ENCODE data around the gene CDCP1. TPM values are rescaled to one million over a fixed set of nuclear protein-coding genes. Genes with fewer than 3 reads are reported as not detected.
A peak's percentile ranks its signal among the peaks of the same experiment; 100 is the strongest.
"Not testable (repeated sequence)": the region's sequence is repeated elsewhere in the genome, so short reads cannot be mapped to it uniquely, and the experiment has no call there.

CDCP1 gene
- total RNA-seq, 5 donors from 2014 or later (not counting 1 experiment from before 2014, with no cell fraction given) = 0.36 to 1.7 (median 0.55) TPM

GRCh38 chr3:45143673-45144671, 2.2 kb downstream of the CDCP1 start:
- 73% methylated on average over 2 of the region's 6 CpGs for WGBS (ENCODE audit: insufficient coverage)
- DNase-seq (no peak), ATAC-seq (replicated peaks in 1 of 4) (no peak)
- H3K27ac Mint-ChIP-seq = no peak overlapping the region
- H3K27me3 Mint-ChIP-seq = peaks cover 37 to 67% of the 10 kb centered on the region in 2 donors
- peaks cover 0 to 43% of the 10 kb centered on the region in 2 experiments for H3K27me3 ChIP-seq (replicated peaks in 1 of 2; ENCODE audit: control insufficient read depth in 2 of 2, extremely low read depth in 1 of 2, insufficient read depth in 2 of 2, low read length in 1 of 2)
- H3K36me3 ChIP-seq (ENCODE audit: control insufficient read depth in 2 of 2, extremely low read depth in 1 of 2, insufficient read depth in 1 of 2, low read length in 1 of 2) = no peaks in the 10 kb centered on the region
- H3K27ac ChIP-seq (ENCODE audit: low read length) = no peak overlapping the region
- CTCF ChIA-PET = no interaction called here
- H3K4me1 Mint-ChIP-seq = peaks cover 17 to 25% (median 19%) of the 10 kb centered on the region in 3 donors
- H3K4me3 Mint-ChIP-seq = peak overlapping the region; percentile 9 to 42 (median 31)
- H3K36me3 Mint-ChIP-seq = no peaks in the 10 kb centered on the region
- H3K4me1 ChIP-seq (ENCODE audit: control insufficient read depth in 1 of 2, extremely low read depth in 1 of 2, insufficient read depth in 2 of 2, low read length in 2 of 2) = peaks cover 5 to 19% of the 10 kb centered on the region in 2 experiments
- no peaks in the 10 kb centered on the region for H3K9me3 Mint-ChIP-seq
- no peaks in the 10 kb centered on the region for H3K9me3 ChIP-seq
- POLR2A ChIA-PET = no interaction called here
- H3K4me3 ChIP-seq (ENCODE audit: control insufficient read depth in 1 of 2, extremely low read depth in 1 of 2, low read length in 1 of 2) = no peak overlapping the region

- H3K27ac ChIP-seq (ENCODE audit: low read length); H3K36me3 ChIP-seq (ENCODE audit: control insufficient read depth in 2 of 2, extremely low read depth in 1 of 2, insufficient read depth in 1 of 2, low read length in 1 of 2); H3K9me3 ChIP-seq; POLR2A ChIA-PET; H3K4me3 Mint-ChIP-seq; DNase-seq; H3K9me3 Mint-ChIP-seq; H3K27ac Mint-ChIP-seq; ATAC-seq (replicated peaks in 1 of 4); H3K4me3 ChIP-seq (ENCODE audit: control insufficient read depth in 1 of 2, extremely low read depth in 1 of 2, low read length in 1 of 2); H3K36me3 Mint-ChIP-seq: not testable (repeated sequence)
- Histone ChIP-seq H3K4me1 (ENCODE audit: control insufficient read depth in 1 of 2, extremely low read depth in 1 of 2, insufficient read depth in 2 of 2, low read length in 2 of 2) (peaks cover 5 to 12% of the 10 kb centered on the region in 2 experiments), H3K27me3 (replicated peaks in 1 of 2; ENCODE audit: control insufficient read depth in 2 of 2, extremely low read depth in 1 of 2, insufficient read depth in 2 of 2, low read length in 1 of 2) (peaks cover 0 to 25% of the 10 kb centered on the region in 2 experiments)
- 71% methylated on average over 1 of the region's 4 CpGs for WGBS (ENCODE audit: insufficient coverage)
- CTCF ChIA-PET = interaction anchor here in 1 of 2 donors (0.6 kb wide), 2 partner anchors 22 to 26 kb away, joined by 3 to 4 read pairs; no protein-coding TSS in a partner anchor
- Mint-ChIP-seq H3K4me1 (peaks cover 16 to 18% (median 16%) of the 10 kb centered on the region in 3 donors), H3K27me3 (peaks cover 25 to 46% of the 10 kb centered on the region in 2 donors)
Observed at GRCh38 chr3:45140770-45141155, 5.4 kb downstream of the CDCP1 start.

GRCh38 chr3:45140141-45140769, 5.9 kb downstream of the CDCP1 start:
- CTCF ChIA-PET = interaction anchor here in 1 of 2 donors (0.6 kb wide), 2 partner anchors 22 to 25 kb away, joined by 3 to 4 read pairs; no protein-coding TSS in a partner anchor

GRCh38 chr3:45139372-45140140, 6.6 kb downstream of the CDCP1 start:
- Histone ChIP-seq H3K4me3 (ENCODE audit: control insufficient read depth in 1 of 2, extremely low read depth in 1 of 2, low read length in 1 of 2) (no peak overlapping the region), H3K27ac (ENCODE audit: low read length) (no peak overlapping the region), H3K9me3 (no peaks in the 10 kb centered on the region), H3K4me1 (ENCODE audit: control insufficient read depth in 1 of 2, extremely low read depth in 1 of 2, insufficient read depth in 2 of 2, low read length in 2 of 2) (peaks cover 0 to 3% of the 10 kb centered on the region in 2 experiments), H3K36me3 (ENCODE audit: control insufficient read depth in 2 of 2, extremely low read depth in 1 of 2, insufficient read depth in 1 of 2, low read length in 1 of 2) (no peaks in the 10 kb centered on the region), H3K27me3 (replicated peaks in 1 of 2; ENCODE audit: control insufficient read depth in 2 of 2, extremely low read depth in 1 of 2, insufficient read depth in 2 of 2, low read length in 1 of 2) (peaks cover 0 to 15% of the 10 kb centered on the region in 2 experiments)
- Mint-ChIP-seq H3K27ac (no peak overlapping the region), H3K27me3 (peaks cover 21 to 37% of the 10 kb centered on the region in 2 donors), H3K4me3 (no peak overlapping the region), H3K9me3 (peaks cover 0 to 5% (median 0%) of the 10 kb centered on the region in 3 donors), H3K4me1 (peaks cover 8 to 15% (median 10%) of the 10 kb centered on the region in 3 donors), H3K36me3 (no peaks in the 10 kb centered on the region)
- no peak for DNase-seq
- POLR2A ChIA-PET = no interaction called here
- CTCF ChIA-PET = no interaction called here
- 94% methylated on average over 5 of the region's 6 CpGs for WGBS (ENCODE audit: insufficient coverage)
- ATAC-seq (replicated peaks in 1 of 4) = no peak

More at GRCh38 chr3:45140141-45140769, 5.9 kb downstream of the CDCP1 start:
- Mint-ChIP-seq H3K4me1 (peaks cover 12 to 14% (median 14%) of the 10 kb centered on the region in 3 donors), H3K27me3 (peaks cover 25 to 42% of the 10 kb centered on the region in 2 donors), H3K4me3 (no peak overlapping the region), H3K27ac (no peak overlapping the region), H3K9me3 (no peaks in the 10 kb centered on the region), H3K36me3 (no peaks in the 10 kb centered on the region)
- DNase-seq = no peak
- ATAC-seq (replicated peaks in 1 of 4) = no peak
- Histone ChIP-seq H3K36me3 (ENCODE audit: control insufficient read depth in 2 of 2, extremely low read depth in 1 of 2, insufficient read depth in 1 of 2, low read length in 1 of 2) (no peaks in the 10 kb centered on the region), H3K27me3 (replicated peaks in 1 of 2; ENCODE audit: control insufficient read depth in 2 of 2, extremely low read depth in 1 of 2, insufficient read depth in 2 of 2, low read length in 1 of 2) (peaks cover 0 to 20% of the 10 kb centered on the region in 2 experiments), H3K9me3 (no peaks in the 10 kb centered on the region), H3K4me1 (ENCODE audit: control insufficient read depth in 1 of 2, extremely low read depth in 1 of 2, insufficient read depth in 2 of 2, low read length in 2 of 2) (peaks cover 0 to 7% of the 10 kb centered on the region in 2 experiments), H3K27ac (ENCODE audit: low read length) (no peak overlapping the region), H3K4me3 (ENCODE audit: control insufficient read depth in 1 of 2, extremely low read depth in 1 of 2, low read length in 1 of 2) (no peak overlapping the region)
- no CpG with 5 or more reads among the region's 8 CpGs for WGBS (ENCODE audit: insufficient coverage)
- POLR2A ChIA-PET = no interaction called here

GRCh38 chr3:45137656-45138181, 8.5 kb downstream of the CDCP1 start:
- CTCF ChIA-PET = no interaction called here
- H3K27me3 ChIP-seq (replicated peaks in 1 of 2; ENCODE audit: control insufficient read depth in 2 of 2, extremely low read depth in 1 of 2, insufficient read depth in 2 of 2, low read length in 1 of 2) = peaks cover 0 to 15% of the 10 kb centered on the region in 2 experiments
- Mint-ChIP-seq H3K9me3 (peaks cover 0 to 5% (median 0%) of the 10 kb centered on the region in 3 donors), H3K27ac (no peak overlapping the region), H3K27me3 (peaks cover 13 to 22% of the 10 kb centered on the region in 2 donors), H3K4me1 (peaks cover 0 to 16% (median 3%) of the 10 kb centered on the region in 3 donors), H3K4me3 (no peak overlapping the region), H3K36me3 (no peaks in the 10 kb centered on the region)
- no peaks in the 10 kb centered on the region for H3K4me1 ChIP-seq (ENCODE audit: control insufficient read depth in 1 of 2, extremely low read depth in 1 of 2, insufficient read depth in 2 of 2, low read length in 2 of 2)
- no peak for DNase-seq
- WGBS (ENCODE audit: insufficient coverage) = 70% methylated on average over 3 of the region's 5 CpGs
- no peak overlapping the region for H3K4me3 ChIP-seq (ENCODE audit: control insufficient read depth in 1 of 2, extremely low read depth in 1 of 2, low read length in 1 of 2)
- ATAC-seq (replicated peaks in 1 of 4) = no peak
- H3K27ac ChIP-seq (ENCODE audit: low read length) = no peak overlapping the region
- H3K36me3 ChIP-seq (ENCODE audit: control insufficient read depth in 2 of 2, extremely low read depth in 1 of 2, insufficient read depth in 1 of 2, low read length in 1 of 2) = no peaks in the 10 kb centered on the region
- POLR2A ChIA-PET = no interaction called here
- H3K9me3 ChIP-seq = no peaks in the 10 kb centered on the region
